OCI-LY7 (cell line): ENCODE data around the gene DPYSL3.

Experiments used
- EZH2phosphoT487 ChIP-seq: fragments of 200-600 bp; sonication (generic); IDR thresholded peaks from 2 replicates; pipeline ENCODE4 v1.6.1; 2018; ENCODE audit warnings: low read depth, borderline replicate concordance, mild to moderate bottlenecking, mixed run types, antibody characterized with exemption, low read length, moderate library complexity, mixed read lengths
- TF ChIP-seq, protein P1 (sequence below): fragments of 200-600 bp; sonication (generic); conservative IDR thresholded peaks from 2 replicates; pipeline ENCODE4 v1.5.1; 2014; ENCODE audit warnings: mild to moderate bottlenecking, antibody characterized with exemption, low read length, moderate library complexity, mixed read lengths

GRCh38 chr5:147430628-147431027, 79.2 kb downstream of the DPYSL3 start:
- TF ChIP-seq, protein P1, sequence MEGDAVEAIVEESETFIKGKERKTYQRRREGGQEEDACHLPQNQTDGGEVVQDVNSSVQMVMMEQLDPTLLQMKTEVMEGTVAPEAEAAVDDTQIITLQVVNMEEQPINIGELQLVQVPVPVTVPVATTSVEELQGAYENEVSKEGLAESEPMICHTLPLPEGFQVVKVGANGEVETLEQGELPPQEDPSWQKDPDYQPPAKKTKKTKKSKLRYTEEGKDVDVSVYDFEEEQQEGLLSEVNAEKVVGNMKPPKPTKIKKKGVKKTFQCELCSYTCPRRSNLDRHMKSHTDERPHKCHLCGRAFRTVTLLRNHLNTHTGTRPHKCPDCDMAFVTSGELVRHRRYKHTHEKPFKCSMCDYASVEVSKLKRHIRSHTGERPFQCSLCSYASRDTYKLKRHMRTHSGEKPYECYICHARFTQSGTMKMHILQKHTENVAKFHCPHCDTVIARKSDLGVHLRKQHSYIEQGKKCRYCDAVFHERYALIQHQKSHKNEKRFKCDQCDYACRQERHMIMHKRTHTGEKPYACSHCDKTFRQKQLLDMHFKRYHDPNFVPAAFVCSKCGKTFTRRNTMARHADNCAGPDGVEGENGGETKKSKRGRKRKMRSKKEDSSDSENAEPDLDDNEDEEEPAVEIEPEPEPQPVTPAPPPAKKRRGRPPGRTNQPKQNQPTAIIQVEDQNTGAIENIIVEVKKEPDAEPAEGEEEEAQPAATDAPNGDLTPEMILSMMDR, result no peak
- TF ChIP-seq EZH2phosphoT487, result no peak
